ENCODE results near the gene SEMA3B.
A peak's percentile ranks its signal among the peaks of the same experiment; 100 is the strongest.
"Not testable (repeated sequence)": the region's sequence is repeated elsewhere in the genome, so short reads cannot be mapped to it uniquely, and the experiment has no call there.

SEMA3B gene

GRCh38 chr3:50272911-50273688 lies 4.2 kb downstream of the SEMA3B start:
- DNase-seq (ENCODE audit: low read depth): peak; percentile 51

GRCh38 chr3:50273689-50274065 lies 4.7 kb downstream of the SEMA3B start:
- DNase-seq (ENCODE audit: low read depth): no peak

GRCh38 chr3:50274371-50275104 lies 5.6 kb downstream of the SEMA3B start:
- DNase-seq (ENCODE audit: low read depth): peak; percentile 22

GRCh38 chr3:50275141-50275995 lies 6.4 kb downstream of the SEMA3B start:
- no peak for DNase-seq (ENCODE audit: low read depth)

- DNase-seq (ENCODE audit: low read depth): no peak
Measured at GRCh38 chr3:50275996-50276761, 7.2 kb downstream of the SEMA3B start.

- no peak for DNase-seq (ENCODE audit: low read depth)
Measured at GRCh38 chr3:50276762-50277101, 7.8 kb downstream of the SEMA3B start.

- DNase-seq (ENCODE audit: low read depth): no peak
Measured at GRCh38 chr3:50278123-50278879, 9.4 kb downstream of the SEMA3B start.

GRCh38 chr3:50278880-50279224 lies 9.9 kb downstream of the SEMA3B start, which contains the start of gene LSMEM2:
TSS of gene LSMEM2 (plus strand) at chr3:50279087. CDS start at chr3:50279114, 27 bp downstream.
- no peak for DNase-seq (ENCODE audit: low read depth)

GRCh38 chr3:50279255-50280016 lies 10.5 kb downstream of the SEMA3B start:
- DNase-seq (ENCODE audit: low read depth): no peak

GRCh38 chr3:50284121-50284520 lies 15.2 kb downstream of the SEMA3B start:
- not testable (repeated sequence) for DNase-seq (ENCODE audit: low read depth)

- no peak for DNase-seq (ENCODE audit: low read depth)
Measured at GRCh38 chr3:50286322-50287227, 17.6 kb downstream of the SEMA3B start.

- DNase-seq (ENCODE audit: low read depth): no peak
Measured at GRCh38 chr3:50287262-50287661, 18.3 kb downstream of the SEMA3B start.

- DNase-seq (ENCODE audit: low read depth): no peak
Measured at GRCh38 chr3:50288387-50289007, 19.6 kb downstream of the SEMA3B start.

- no peak for DNase-seq (ENCODE audit: low read depth)
Measured at GRCh38 chr3:50289130-50289529, 20.2 kb downstream of the SEMA3B start.

- no peak for DNase-seq (ENCODE audit: low read depth)
Measured at GRCh38 chr3:50290161-50290641, 21.3 kb downstream of the SEMA3B start.

- peak; percentile 96 for DNase-seq (ENCODE audit: low read depth)
Measured at GRCh38 chr3:50292159-50293078, 23.5 kb downstream of the SEMA3B start, which contains the start of gene IFRD2. TSS of gene IFRD2 (minus strand) at chr3:50292429. CDS start at chr3:50292274, 155 bp downstream.

GRCh38 chr3:50293079-50293801 lies 24.3 kb downstream of the SEMA3B start:
- no peak for DNase-seq (ENCODE audit: low read depth)
